Adrenal gland (tissue), 12 donors: Measurements from ENCODE around the gene ELL2. TPM values are rescaled to one million over a fixed set of nuclear protein-coding genes. Genes with fewer than 3 reads are reported as not detected.
"Not testable (repeated sequence)": the region's sequence is repeated elsewhere in the genome, so short reads cannot be mapped to it uniquely, and the experiment has no call there.

ENCODE experiments used
- DNase-seq, 7 donors: peaks; one replicate each; pipeline ENCODE4 v3.0.0-alpha.2; 2019 to 2020
- H3K27ac ChIP-seq, 5 donors: fragments of 200-600 bp; sonication (generic) in 4 of 5; 1 replicate in 3 of 5; 2 replicates in 2 of 5; pipeline versions ENCODE4 v1.5.1 to v1.8.0; 2016 to 2020; ENCODE audit warnings: mild to moderate bottlenecking in 1 of 5
- H3K27me3 ChIP-seq: fragments of 200-600 bp; 2 replicates; pipeline ENCODE4 v1.8.0; 2021
- H3K36me3 ChIP-seq, 2 donors: fragments of 200-600 bp; replicated peaks in 1 of 2; 1 replicate in 1 of 2; 2 replicates in 1 of 2; pipeline versions ENCODE4 v1.5.1 to v1.8.0; 2018 to 2022
- H3K4me1 ChIP-seq, 2 donors: fragments of 200-600 bp; replicated peaks in 1 of 2; 1 replicate in 1 of 2; 2 replicates in 1 of 2; pipeline versions ENCODE4 v1.5.1 to v1.8.0; 2018 to 2021
- H3K4me3 ChIP-seq, 4 donors: fragments of 200-600 bp; sonication (generic) in 3 of 4; one replicate each; pipeline ENCODE4 v1.5.1; 2016 to 2018
- H3K9me3 ChIP-seq, 3 donors: fragments of 200-600 bp; sonication (generic) in 1 of 3; replicated peaks in 1 of 3; 1 replicate in 2 of 3; 2 replicates in 1 of 3; pipeline versions ENCODE4 v1.5.1 to v1.8.0; 2016 to 2021
- POLR2A ChIP-seq, 2 donors: fragments of 450-650 bp; IDR thresholded peaks; one replicate each; pipeline ENCODE4 v1.6.1; 2017; ENCODE audit warnings: antibody characterized with exemption in 2 of 2, mild to moderate bottlenecking in 2 of 2, moderate library complexity in 1 of 2
- WGBS, 4 donors: extraction: QIAGEN DNeasy Blood & Tissue Kit in 2 of 4; methylation state at CpG; one replicate each; pipeline versions ENCODE4 v1.1.5 to v1.1.7; 2013 to 2017; 5-methylcytosine and 5-hydroxymethylcytosine counted together
- intact Hi-C, 2 donors: fragments of 100-400 bp; cut with DNase I; formaldehyde crosslinking; loops; one replicate each; pipeline versions ENCODE4 v1.14.1 to v1.15.0; 2022 to 2023
- polyA plus RNA-seq, 3 donors: library from polyadenylated mRNA; stranded (reverse); fragments of 200-250 nt in 2 of 3; fragments of 350-450 nt in 1 of 3; fragmentation: Illumina TruSeq in 1 of 3; extraction: RNeasy Lipid Tissue Mini Kit (QIAGEN cat#74804) in 1 of 3; gene quantifications; one replicate each; pipeline ENCODE4 v1.2.3, GENCODE V29; 2013 to 2014
- total RNA-seq, 9 donors: library from RNA; depleted of rRNA in 4 of 9; stranded (reverse); fragments of >200 nt in 4 of 9; fragments of 120-200 nt in 1 of 9; fragmentation: NEBNext Ultra II Directional in 1 of 9; extraction: Animal tissue kit (Norgen Biotek cat#: 25700) in 1 of 9; gene quantifications; one replicate each; pipeline versions ENCODE4 v1.1.0 to v1.2.4, GENCODE V29; 2013 to 2023
- TF ChIP-seq, protein P1 (sequence below), 6 experiments: fragments of 450-650 bp in 4 of 6; fragments of 200-600 bp in 2 of 6; sonication (generic) in 1 of 6; IDR thresholded peaks; 1 replicate in 5 of 6; 2 replicates in 1 of 6; pipeline versions ENCODE4 v1.5.1 to v1.8.0; 2016 to 2021; ENCODE audit warnings: antibody characterized with exemption in 6 of 6, mild to moderate bottlenecking in 2 of 6, moderate library complexity in 1 of 6
- donor health status: healthy with polysubstance abuse.
- donor health status: Bipolar disorder and iron deficiency.
- donor health status: DM: yes; HTN: yes; CAD: no.
- donor health status: DM: no; HTN: no; CAD: no.
- donor health status: DM: no; HTN: no; CAD: no.
- donor health status: DM: yes; HTN: yes; CAD: no.

Gene ELL2
- total and polyA plus RNA-seq, 12 donors = 3.4 to 27.5 (median 14.5) TPM

DNA sequence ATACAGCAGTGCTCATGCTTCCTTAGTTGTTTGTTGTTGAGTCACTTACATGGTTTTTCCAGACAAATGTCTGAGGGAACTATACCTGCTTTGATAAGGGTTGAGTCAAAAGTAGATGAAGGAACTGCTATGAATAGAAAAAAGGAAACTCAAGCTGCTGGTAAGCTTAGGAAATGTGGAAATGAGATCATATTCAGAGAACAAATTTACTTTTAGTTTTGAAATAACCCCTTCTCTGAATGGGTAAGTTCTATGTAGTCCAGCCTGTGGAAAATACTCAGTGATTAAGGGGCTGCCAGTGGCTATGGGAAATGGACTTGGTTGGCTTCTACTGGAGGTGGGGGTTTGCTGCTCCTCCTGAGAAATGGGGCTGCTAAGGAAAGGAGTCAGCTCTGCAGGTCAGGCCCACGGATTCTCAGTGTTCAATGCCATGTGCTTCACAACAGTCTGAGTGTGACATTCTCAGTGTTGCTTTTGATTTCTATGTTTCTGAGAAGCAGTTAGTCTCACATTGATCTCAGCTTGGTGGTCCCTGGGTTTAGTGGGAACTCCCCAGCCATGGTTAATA lies 91.5 kb downstream of the ELL2 start:
- intact Hi-C loops = no loop called here
- no peaks in the 10 kb centered on the region for H3K36me3 ChIP-seq
- WGBS, 4 donors = 42 to 59% (median 58%) methylated on average over 1 of the region's 1 CpG

DNA sequence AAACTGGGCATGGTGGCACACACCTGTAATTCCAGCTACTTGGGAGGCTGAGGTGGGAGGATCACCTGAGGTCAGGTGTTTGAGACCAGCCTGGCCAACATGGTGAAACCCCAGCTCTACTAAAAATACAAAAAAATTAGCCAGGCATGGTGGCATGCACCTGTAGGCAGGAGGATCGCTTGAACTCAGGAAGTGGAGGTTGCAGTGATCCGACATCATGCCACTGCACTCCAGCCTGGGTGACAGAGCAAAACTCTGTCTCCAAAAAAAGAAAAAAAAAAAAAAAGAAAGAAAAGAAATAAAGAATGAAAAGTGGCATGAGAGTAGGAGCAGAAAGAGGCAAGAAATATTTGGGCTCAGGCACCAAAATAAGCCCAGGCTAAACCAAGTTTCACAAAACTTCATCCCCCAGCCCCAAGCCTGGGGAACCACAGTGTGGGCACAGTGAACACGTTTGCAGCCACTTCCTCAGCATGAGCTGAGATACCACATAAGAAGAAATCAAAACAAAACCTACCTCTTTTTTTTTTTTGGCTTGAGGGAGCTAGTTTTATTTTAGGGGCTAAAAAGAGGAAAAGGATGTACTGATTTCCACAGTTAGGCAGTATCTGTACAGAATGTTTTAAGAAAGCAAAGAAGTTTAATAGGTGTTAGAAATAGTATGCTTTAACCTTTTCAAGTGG lies 92.3 kb downstream of the ELL2 start:
- DNase-seq, H3K4me3 ChIP-seq, H3K9me3 ChIP-seq, H3K4me1 ChIP-seq, intact Hi-C loops, H3K36me3 ChIP-seq, H3K27me3 ChIP-seq, H3K27ac ChIP-seq: not testable (repeated sequence)
- 56 to 67% (median 59%) methylated on average over 3 of the region's 3 CpGs for WGBS, 4 donors

More for the DNA sequence above, 91.5 kb downstream of the ELL2 start:
- Histone ChIP-seq H3K27me3 (no peaks in the 10 kb centered on the region), H3K27ac (peak overlapping the region in 4 of 5 donors; percentile 11 to 67 (median 30)), H3K4me3 (no peak overlapping the region), H3K9me3 (no peaks in the 10 kb centered on the region), H3K4me1 (no peaks in the 10 kb centered on the region)
- no peak for DNase-seq
- TF ChIP-seq, protein P1, sequence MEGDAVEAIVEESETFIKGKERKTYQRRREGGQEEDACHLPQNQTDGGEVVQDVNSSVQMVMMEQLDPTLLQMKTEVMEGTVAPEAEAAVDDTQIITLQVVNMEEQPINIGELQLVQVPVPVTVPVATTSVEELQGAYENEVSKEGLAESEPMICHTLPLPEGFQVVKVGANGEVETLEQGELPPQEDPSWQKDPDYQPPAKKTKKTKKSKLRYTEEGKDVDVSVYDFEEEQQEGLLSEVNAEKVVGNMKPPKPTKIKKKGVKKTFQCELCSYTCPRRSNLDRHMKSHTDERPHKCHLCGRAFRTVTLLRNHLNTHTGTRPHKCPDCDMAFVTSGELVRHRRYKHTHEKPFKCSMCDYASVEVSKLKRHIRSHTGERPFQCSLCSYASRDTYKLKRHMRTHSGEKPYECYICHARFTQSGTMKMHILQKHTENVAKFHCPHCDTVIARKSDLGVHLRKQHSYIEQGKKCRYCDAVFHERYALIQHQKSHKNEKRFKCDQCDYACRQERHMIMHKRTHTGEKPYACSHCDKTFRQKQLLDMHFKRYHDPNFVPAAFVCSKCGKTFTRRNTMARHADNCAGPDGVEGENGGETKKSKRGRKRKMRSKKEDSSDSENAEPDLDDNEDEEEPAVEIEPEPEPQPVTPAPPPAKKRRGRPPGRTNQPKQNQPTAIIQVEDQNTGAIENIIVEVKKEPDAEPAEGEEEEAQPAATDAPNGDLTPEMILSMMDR (IDR thresholded peaks at IDR 0.05) = no peak
- TF ChIP-seq POLR2A (IDR thresholded peaks at IDR 0.05) = no peak

DNA sequence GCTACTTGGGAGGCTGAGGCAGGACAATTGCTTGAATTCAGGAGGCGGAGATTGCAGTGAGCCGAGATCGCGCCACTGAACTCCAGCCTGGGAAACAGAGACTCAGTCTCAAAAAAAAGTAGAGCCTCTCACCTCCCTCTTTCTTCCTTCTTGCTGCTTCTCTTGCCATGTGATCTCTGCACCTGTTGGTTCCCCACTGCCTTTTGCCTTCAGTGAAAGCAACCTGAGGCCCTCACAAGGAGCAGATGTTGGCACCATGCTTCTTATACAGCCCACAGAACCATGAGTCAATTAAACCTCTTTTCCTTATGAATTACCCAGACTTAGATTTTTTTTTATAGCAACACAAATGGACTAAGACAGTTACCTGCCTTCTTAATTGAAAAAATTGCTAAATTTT lies 93.5 kb downstream of the ELL2 start:
- Histone ChIP-seq H3K36me3 (no peaks in the 10 kb centered on the region), H3K27me3 (no peaks in the 10 kb centered on the region), H3K9me3 (no peaks in the 10 kb centered on the region), H3K4me3 (no peak overlapping the region), H3K4me1 (peaks cover 0 to 7% of the 10 kb centered on the region in 2 donors), H3K27ac (no peak overlapping the region)
- WGBS, 4 donors = 97 to 100% (median 99%) methylated on average over 4 of the region's 4 CpGs
- intact Hi-C loops = no loop called here
- DNase-seq = no peak
- TF ChIP-seq, protein P1 (IDR thresholded peaks at IDR 0.05) = no peak
- TF ChIP-seq POLR2A (IDR thresholded peaks at IDR 0.05) = no peak

DNA sequence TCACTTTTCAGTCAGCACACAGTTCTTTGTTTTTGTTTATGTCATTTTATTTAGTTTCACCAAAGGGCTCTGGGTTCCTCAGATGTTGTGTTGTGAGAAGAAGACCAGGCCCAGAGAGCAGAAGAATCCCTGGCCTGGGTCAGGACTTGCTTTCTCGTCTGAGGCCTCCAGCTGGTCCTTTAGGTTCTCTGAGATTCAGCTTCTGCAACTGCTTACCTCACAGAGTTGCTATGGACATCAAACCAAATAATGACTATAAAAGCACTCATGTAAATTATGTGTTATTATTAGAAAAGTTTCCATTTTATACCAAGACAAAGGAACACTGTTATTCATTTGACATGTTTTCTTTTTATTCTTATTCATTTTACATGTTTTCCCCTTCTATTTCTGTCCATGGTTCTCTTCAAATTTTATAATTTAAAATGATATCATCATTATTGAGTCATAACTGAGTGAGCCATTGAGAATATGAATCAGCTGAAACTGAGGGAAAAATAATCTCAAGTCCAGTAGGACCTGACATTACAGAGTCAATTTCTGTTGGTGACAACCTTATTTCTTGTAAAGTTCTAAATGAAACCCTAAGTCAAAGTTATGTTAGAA lies 95.1 kb downstream of the ELL2 start:
- Histone ChIP-seq H3K9me3 (no peaks in the 10 kb centered on the region), H3K27me3 (no peaks in the 10 kb centered on the region), H3K27ac (peak overlapping the region in 1 of 5 donors; percentile 15), H3K4me3 (no peak overlapping the region), H3K4me1 (peaks cover 0 to 23% of the 10 kb centered on the region in 2 donors), H3K36me3 (no peaks in the 10 kb centered on the region)
- intact Hi-C loops = no loop called here
- 65 to 90% (median 80%) methylated on average over 1 of the region's 1 CpG for WGBS, 4 donors
- TF ChIP-seq POLR2A (IDR thresholded peaks at IDR 0.05) = no peak
- TF ChIP-seq, protein P1 (IDR thresholded peaks at IDR 0.05) = no peak
- DNase-seq = no peak
